Measurements from ENCODE around the gene ZNF519.

Gene ZNF519

DNA sequence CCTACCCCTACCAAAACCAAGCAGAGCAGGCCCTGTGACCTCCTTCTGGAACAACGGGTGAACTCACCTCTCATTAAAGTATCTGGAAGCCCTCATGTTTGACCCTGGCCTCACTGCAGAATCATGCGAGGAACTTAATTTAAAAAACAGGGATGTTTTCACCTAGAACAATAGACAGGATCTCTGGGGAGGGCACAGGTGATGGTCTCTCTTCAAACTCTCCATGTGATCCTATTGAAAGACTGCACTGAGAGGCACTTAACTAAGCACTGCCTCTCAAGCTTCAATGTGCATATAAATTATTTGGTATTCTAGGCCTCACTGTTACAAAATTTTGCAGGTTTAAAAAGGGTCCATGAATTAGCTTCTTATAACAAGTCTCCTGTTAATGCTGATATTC, 7.5 kb downstream of the ZNF519 start:
- TF ChIP-seq, protein P1, sequence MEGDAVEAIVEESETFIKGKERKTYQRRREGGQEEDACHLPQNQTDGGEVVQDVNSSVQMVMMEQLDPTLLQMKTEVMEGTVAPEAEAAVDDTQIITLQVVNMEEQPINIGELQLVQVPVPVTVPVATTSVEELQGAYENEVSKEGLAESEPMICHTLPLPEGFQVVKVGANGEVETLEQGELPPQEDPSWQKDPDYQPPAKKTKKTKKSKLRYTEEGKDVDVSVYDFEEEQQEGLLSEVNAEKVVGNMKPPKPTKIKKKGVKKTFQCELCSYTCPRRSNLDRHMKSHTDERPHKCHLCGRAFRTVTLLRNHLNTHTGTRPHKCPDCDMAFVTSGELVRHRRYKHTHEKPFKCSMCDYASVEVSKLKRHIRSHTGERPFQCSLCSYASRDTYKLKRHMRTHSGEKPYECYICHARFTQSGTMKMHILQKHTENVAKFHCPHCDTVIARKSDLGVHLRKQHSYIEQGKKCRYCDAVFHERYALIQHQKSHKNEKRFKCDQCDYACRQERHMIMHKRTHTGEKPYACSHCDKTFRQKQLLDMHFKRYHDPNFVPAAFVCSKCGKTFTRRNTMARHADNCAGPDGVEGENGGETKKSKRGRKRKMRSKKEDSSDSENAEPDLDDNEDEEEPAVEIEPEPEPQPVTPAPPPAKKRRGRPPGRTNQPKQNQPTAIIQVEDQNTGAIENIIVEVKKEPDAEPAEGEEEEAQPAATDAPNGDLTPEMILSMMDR (IDR thresholded peaks at IDR 0.05; ENCODE audit: control insufficient read depth, extremely low read depth, insufficient read depth), result no peak
- no peak overlapping the region for H3K4me3 ChIP-seq (ENCODE audit: low read depth, low read length)
- DNase-seq (ENCODE audit: low read depth), result no peak

DNA sequence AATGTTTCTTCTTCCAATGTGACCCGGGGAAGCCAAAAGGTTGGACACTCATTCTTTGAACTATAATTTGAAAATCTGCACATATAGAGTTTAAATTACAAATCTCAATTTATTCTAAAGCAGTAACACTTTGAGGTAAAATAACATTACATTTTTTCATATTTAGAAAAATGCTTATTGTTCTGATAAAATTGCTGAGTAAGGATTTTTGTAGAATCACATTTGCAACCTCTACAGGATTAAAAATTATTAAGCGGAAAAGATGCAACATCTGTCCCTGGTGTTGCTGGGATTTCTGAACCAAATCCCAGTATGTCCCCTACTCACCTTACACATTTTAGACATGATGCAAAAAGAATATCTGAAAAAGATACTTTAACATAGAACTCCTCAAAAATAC, 10.1 kb downstream of the ZNF519 start:
- TF ChIP-seq, protein P1 (IDR thresholded peaks at IDR 0.05; ENCODE audit: control insufficient read depth, extremely low read depth, insufficient read depth), result no peak
- no peak for DNase-seq (ENCODE audit: low read depth)
- no peak overlapping the region for H3K4me3 ChIP-seq (ENCODE audit: low read depth, low read length)

DNA sequence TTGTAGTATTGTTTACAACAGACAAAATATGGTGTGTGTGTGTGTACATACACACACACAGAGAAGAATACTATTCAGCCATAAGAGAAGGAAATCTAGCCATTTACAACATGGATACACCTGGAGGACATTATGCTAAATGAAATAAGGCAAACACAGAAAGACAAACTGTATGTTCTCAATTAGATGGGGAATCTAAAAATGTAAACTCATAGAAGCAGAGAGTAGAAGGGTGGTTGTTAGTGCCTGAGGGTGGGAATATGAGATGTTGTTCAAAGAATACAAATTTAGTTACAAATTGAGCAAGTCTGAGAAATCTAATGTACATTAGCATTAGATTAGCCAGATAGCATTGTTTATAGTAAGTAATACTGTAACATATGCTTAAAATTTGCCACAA, 11.3 kb downstream of the ZNF519 start:
- TF ChIP-seq, protein P1 (IDR thresholded peaks at IDR 0.05; ENCODE audit: control insufficient read depth, extremely low read depth, insufficient read depth), result no peak
- no peak overlapping the region for H3K4me3 ChIP-seq (ENCODE audit: low read depth, low read length)
- DNase-seq (ENCODE audit: low read depth), result no peak

DNA sequence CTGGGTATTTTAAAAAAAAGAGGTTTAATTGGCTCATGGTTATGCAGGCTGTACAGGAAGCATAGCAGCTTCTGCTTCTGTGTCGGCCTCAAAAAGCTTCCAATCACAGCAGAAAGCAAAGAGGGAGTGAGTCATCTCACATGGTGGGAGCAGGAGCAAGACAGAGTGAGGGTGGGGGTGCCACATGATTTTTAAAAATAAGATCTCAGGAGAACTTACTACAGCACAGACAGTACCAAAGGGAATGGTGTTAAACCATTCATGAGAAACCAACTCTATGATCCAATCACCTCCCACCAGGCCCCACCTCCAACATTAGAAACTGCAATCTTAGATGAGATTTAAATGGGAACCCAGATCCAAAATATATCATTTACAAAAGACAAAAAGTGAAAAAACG, 14.6 kb downstream of the ZNF519 start:
- no peak overlapping the region for H3K4me3 ChIP-seq (ENCODE audit: low read depth, low read length)
- TF ChIP-seq, protein P1 (IDR thresholded peaks at IDR 0.05; ENCODE audit: control insufficient read depth, extremely low read depth, insufficient read depth), result no peak

DNA sequence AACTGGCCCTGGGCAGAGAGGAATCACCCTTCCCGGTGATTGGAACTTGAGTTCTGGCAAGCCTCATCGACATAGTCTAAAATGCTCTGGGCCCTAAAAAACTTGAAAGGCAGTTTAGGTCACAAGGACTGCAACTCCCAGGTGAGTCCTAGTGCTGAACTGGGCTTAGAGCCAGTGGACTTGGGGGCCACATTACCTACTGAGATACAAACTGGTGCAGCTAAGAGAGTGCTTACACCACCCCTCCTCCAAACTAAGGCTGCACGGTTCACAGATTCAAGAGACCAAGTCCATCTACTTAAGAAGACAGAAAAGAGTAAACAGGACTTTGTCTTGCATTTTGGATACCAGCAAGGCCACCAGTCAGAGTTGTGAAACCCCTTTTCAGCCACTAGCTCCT, 25.3 kb downstream of the ZNF519 start:
- TF ChIP-seq, protein P1 (IDR thresholded peaks at IDR 0.05; ENCODE audit: control insufficient read depth, extremely low read depth, insufficient read depth), result no peak
- no peak for DNase-seq (ENCODE audit: low read depth)
- H3K4me3 ChIP-seq (ENCODE audit: low read depth, low read length), result no peak overlapping the region

More for the DNA sequence above, 14.6 kb downstream of the ZNF519 start:
- no peak for DNase-seq (ENCODE audit: low read depth)

DNA sequence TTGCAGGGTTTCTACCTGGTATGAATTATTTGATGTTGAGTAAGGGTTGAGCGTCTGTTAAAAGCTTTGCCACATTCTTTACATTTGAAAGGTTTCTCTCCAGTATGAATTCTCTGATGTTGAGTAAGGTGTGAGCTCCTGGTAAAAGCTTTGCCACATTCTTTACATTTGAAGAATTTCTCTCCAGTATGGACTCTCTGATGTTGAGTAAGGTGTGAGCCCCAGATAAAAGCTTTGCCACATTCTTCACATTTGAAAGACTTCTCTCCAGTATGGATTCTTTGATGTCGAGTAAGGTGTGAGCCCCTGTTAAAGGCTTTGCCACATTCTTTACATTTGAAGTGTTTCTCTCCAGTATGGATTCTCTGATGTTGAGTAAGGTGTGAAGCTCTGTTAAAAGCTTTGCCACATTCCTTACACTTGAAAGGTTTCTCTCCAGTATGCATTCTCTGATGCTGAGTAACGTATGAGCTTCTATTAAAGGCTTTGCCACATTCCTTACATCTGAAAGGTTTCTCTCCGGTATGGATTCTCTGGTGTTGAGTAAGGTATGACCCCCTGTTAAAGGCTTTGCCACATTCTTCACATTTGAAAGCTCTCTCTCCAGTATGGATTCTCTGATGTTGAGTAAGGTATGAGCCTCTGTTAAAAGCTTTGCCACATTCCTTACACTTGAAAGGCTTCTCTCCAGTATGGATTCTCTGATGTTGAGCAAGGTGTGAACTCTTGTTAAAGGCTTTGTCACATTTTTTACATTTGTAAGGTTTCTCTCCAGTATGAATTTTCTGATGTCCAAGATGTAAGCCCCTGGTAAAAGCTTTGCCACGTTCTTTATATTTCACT, 27.1 kb downstream of the ZNF519 start:
- no peak overlapping the region for H3K4me3 ChIP-seq (ENCODE audit: low read depth, low read length)
- TF ChIP-seq, protein P1 (IDR thresholded peaks at IDR 0.05; ENCODE audit: control insufficient read depth, extremely low read depth, insufficient read depth), result no peak
- DNase-seq (ENCODE audit: low read depth), result no peak

DNA sequence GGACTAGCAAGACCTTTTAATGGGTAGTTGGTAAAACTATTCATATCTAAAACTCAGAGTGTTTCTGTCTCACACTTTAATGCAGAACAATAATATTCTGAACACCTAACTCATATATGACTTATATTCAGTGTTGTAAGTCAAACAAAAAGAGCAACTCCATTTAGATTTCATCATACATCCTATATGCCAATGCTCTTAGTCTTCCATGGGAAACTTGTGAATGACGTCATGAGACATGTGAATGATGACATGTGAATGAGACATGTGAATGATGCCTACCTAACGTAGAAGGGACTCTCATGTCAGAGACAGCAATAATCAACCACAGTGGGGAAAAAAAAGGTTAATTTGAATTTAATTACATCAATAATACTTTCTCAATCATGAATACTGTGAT, 28.0 kb downstream of the ZNF519 start:
- TF ChIP-seq, protein P1 (IDR thresholded peaks at IDR 0.05; ENCODE audit: control insufficient read depth, extremely low read depth, insufficient read depth), result no peak
- H3K4me3 ChIP-seq (ENCODE audit: low read depth, low read length), result no peak overlapping the region
- no peak for DNase-seq (ENCODE audit: low read depth)

Data from LNCaP clone FGC (cell line).